Measurements from ENCODE around the gene PPP1R1C. TPM values are rescaled to one million over a fixed set of nuclear protein-coding genes. Genes with fewer than 3 reads are reported as not detected.

The PPP1R1C gene
- total RNA-seq, 3 donors from 2014 or later (not counting 1 experiment from before 2014, with no cell fraction given): not detected

Other genes starting within 250 kb of the PPP1R1C start
- gene ITPRID2, start 94.1 kb upstream of the PPP1R1C start, total RNA-seq: 10 to 100 TPM; 63.7 to 89.6 (median 65.8) TPM

Data from natural killer cell (primary cell).